ENCODE data around the gene C11orf71. TPM values are rescaled to one million over a fixed set of nuclear protein-coding genes. Genes with fewer than 3 reads are reported as not detected.

The C11orf71 gene
- total RNA-seq, 1 donor from 2014 or later, result 1.5 TPM

DNA sequence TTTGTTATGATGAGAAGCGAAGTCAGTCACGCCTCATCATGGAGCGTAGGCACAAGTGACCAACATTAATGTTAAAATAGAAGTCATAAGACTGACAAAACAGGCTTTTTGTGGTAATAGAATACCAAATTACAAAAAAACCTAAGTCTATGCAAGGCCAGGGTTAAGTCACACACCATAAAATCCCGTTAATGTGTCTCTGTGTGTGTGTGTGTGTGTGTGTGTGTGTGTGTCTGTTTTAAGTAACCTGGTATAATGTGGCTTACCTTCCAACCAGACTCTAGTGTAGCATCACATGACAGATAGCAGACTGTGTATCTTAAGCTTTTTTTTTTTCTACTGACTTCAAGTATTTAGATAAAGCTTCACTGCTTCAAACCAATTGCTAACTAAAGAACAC, 38.0 kb downstream of the C11orf71 start:
- H3K4me3 ChIP-seq (ENCODE audit: low read depth, low read length), result no peak overlapping the region
- TF ChIP-seq, protein P1, sequence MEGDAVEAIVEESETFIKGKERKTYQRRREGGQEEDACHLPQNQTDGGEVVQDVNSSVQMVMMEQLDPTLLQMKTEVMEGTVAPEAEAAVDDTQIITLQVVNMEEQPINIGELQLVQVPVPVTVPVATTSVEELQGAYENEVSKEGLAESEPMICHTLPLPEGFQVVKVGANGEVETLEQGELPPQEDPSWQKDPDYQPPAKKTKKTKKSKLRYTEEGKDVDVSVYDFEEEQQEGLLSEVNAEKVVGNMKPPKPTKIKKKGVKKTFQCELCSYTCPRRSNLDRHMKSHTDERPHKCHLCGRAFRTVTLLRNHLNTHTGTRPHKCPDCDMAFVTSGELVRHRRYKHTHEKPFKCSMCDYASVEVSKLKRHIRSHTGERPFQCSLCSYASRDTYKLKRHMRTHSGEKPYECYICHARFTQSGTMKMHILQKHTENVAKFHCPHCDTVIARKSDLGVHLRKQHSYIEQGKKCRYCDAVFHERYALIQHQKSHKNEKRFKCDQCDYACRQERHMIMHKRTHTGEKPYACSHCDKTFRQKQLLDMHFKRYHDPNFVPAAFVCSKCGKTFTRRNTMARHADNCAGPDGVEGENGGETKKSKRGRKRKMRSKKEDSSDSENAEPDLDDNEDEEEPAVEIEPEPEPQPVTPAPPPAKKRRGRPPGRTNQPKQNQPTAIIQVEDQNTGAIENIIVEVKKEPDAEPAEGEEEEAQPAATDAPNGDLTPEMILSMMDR (conservative IDR thresholded peaks at IDR 0.05; ENCODE audit: low read depth, low read length), result no peak
- no peak for DNase-seq (ENCODE audit: low read depth)

DNA sequence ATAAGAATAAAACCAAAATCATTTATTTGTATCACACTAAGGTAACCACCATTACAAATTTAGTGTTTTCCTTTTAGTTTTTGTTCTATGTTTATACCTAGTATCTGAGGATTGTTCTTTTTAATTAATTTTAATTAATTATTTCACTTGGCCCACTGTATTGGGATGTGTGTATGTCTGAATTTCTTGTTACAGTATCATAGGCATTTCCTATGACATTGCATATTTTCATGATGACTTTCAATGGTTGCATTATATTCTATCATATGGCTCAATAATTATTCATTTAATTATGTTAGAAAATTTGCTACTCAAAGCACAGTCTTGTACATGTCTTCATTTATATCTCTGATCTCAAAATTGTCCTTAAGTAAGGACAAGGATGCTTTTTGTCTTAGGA, 41.0 kb downstream of the C11orf71 start:
- TF ChIP-seq, protein P1 (conservative IDR thresholded peaks at IDR 0.05; ENCODE audit: low read depth, low read length), result no peak
- DNase-seq (ENCODE audit: low read depth), result no peak
- H3K4me3 ChIP-seq (ENCODE audit: low read depth, low read length), result no peak overlapping the region

GRCh38 chr11:114358716-114359115, 41.6 kb downstream of the C11orf71 start:
- TF ChIP-seq, protein P1 (conservative IDR thresholded peaks at IDR 0.05; ENCODE audit: low read depth, low read length), result no peak
- H3K4me3 ChIP-seq (ENCODE audit: low read depth, low read length), result no peak overlapping the region
- DNase-seq (ENCODE audit: low read depth), result no peak

- DNase-seq (ENCODE audit: low read depth), result peak; percentile 30
- no peak overlapping the region for H3K4me3 ChIP-seq (ENCODE audit: low read depth, low read length)
- TF ChIP-seq, protein P1 (conservative IDR thresholded peaks at IDR 0.05; ENCODE audit: low read depth, low read length), result no peak
Observed at GRCh38 chr11:114354076-114354475, 46.2 kb downstream of the C11orf71 start.

GRCh38 chr11:114353443-114353842, 46.9 kb downstream of the C11orf71 start:
- TF ChIP-seq, protein P1 (conservative IDR thresholded peaks at IDR 0.05; ENCODE audit: low read depth, low read length), result no peak
- no peak overlapping the region for H3K4me3 ChIP-seq (ENCODE audit: low read depth, low read length)
- DNase-seq (ENCODE audit: low read depth), result no peak

DNA sequence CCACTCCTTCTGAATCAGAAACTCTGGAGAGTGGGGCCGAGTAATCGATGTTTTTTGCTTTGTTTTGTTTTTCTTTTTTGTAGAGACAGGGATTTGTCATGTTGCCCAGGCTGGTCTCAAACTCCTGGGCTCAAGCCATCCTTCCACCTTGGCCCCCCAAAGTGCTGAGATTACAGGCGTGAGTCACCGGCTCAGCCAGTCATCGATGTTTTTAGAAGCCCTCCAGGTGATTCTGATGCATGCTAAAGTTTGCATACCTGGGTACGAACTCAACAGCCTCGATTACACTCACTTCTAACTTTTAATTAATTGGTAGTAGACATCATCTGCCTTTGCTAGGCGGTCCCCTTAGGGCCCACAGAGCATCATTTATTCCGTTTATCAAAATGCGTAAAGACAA, 50.3 kb downstream of the C11orf71 start:
- no peak for DNase-seq (ENCODE audit: low read depth)
- H3K4me3 ChIP-seq (ENCODE audit: low read depth, low read length), result no peak overlapping the region
- TF ChIP-seq, protein P1 (conservative IDR thresholded peaks at IDR 0.05; ENCODE audit: low read depth, low read length), result no peak

Other genes with a start within 250 kb of the C11orf71 start
- 875 and 1,529 TPM in 2 replicates for gene NNMT, start 104.1 kb downstream of the C11orf71 start, total RNA-seq
- gene RBM7, start 155 bp upstream of the C11orf71 start, total RNA-seq, result 15.2 and 26.9 TPM in 2 replicates
- gene REXO2, start 39.0 kb upstream of the C11orf71 start, total RNA-seq, result 197 and 206 TPM in 2 replicates
- gene NXPE1, start 159.4 kb upstream of the C11orf71 start, total RNA-seq, result not detected in 2 replicates
- not detected in 2 replicates for gene NXPE4, start 195.3 kb upstream of the C11orf71 start, total RNA-seq

Measured in epithelial cell of proximal tubule (primary cell).